ENCODE results near the gene RPL28. TPM values are rescaled to one million over a fixed set of nuclear protein-coding genes. Genes with fewer than 3 reads are reported as not detected.
"Not testable (repeated sequence)": the region's sequence is repeated elsewhere in the genome, so short reads cannot be mapped to it uniquely, and the experiment has no call there.

The RPL28 gene
- total RNA-seq, 2 donors from 2014 or later, result 113 to 268 TPM

DNA sequence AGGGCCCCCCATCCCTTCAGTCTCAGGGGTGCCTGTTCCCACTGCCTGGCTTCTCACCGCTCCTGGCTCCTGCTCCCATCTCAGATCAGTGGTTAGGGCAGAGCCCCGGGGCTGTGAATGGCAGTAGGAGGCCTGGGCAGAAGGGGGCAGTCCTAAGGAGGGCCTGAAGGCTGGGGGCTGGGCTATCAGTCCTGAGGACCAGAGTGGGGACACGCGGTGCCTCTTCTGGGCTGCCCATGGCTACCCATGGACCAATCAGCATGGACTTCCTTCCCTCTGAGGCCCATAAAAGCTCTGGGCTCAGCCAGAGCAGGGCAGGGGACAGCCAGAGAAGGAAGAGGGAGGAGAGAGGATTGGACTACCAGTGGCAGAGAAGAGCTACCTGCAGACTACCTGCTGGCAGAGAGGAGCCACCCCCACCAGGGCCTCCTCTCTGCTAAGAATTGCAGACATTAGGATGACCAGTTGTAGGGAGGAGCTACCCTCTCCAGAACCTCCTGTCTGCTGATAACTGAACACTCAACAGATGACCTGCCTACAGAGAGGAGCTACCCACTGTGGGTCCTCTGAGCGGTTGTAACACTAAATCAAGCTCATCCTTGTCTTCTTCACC, 34.0 kb downstream of the RPL28 start:
- WGBS, 2 donors, result 58% methylated on average over 4 to 5 of the region's 5 CpGs
- intact Hi-C loops (cut with DNase I), result loop anchor here (5.0 kb wide), 1 partner anchor 282 kb away; no protein-coding TSS in a partner anchor

DNA sequence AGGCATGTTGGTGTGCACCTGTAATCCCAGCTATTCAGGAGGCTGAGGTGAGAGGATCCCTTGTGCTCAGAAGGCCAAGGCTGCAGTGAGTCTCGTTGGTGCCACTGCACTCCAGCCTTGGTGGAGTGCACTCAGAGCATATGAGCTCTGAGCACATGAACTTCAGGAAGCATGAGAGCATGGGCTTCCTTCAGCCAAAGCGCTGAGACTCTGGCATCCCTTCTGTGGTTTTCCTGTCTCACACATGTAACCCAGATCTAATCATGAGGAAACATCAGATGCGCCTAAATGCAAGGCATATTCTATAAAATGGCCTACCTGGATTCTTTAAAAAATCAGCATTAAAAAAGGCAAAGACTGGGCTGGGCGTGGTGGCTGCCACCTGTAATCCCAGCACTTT, 35.5 kb downstream of the RPL28 start:
- intact Hi-C loops (cut with DNase I); H3K27me3 ChIP-seq; H3K4me3 ChIP-seq; H3K27ac ChIP-seq; DNase-seq; H3K9me3 ChIP-seq; H3K4me1 ChIP-seq; ATAC-seq; H3K36me3 ChIP-seq (replicated peaks in 1 of 2; ENCODE audit: insufficient read depth in 1 of 2, low read depth in 2 of 2): not testable (repeated sequence)
- WGBS, 2 donors, result 54 to 75% methylated on average over 4 of the region's 4 CpGs

More for the DNA sequence above, 34.0 kb downstream of the RPL28 start:
- DNase-seq (no peak), ATAC-seq (no peak)
- TF ChIP-seq, protein P1, sequence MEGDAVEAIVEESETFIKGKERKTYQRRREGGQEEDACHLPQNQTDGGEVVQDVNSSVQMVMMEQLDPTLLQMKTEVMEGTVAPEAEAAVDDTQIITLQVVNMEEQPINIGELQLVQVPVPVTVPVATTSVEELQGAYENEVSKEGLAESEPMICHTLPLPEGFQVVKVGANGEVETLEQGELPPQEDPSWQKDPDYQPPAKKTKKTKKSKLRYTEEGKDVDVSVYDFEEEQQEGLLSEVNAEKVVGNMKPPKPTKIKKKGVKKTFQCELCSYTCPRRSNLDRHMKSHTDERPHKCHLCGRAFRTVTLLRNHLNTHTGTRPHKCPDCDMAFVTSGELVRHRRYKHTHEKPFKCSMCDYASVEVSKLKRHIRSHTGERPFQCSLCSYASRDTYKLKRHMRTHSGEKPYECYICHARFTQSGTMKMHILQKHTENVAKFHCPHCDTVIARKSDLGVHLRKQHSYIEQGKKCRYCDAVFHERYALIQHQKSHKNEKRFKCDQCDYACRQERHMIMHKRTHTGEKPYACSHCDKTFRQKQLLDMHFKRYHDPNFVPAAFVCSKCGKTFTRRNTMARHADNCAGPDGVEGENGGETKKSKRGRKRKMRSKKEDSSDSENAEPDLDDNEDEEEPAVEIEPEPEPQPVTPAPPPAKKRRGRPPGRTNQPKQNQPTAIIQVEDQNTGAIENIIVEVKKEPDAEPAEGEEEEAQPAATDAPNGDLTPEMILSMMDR (IDR thresholded peaks at IDR 0.05), result no peak
- TF ChIP-seq POLR2A (IDR thresholded peaks at IDR 0.05), result no peak
- no peak overlapping the region for H3K4me3 ChIP-seq
- H3K9me3 ChIP-seq, result no peaks in the 10 kb centered on the region
- no peak overlapping the region for H3K27ac ChIP-seq
- no peaks in the 10 kb centered on the region for H3K36me3 ChIP-seq (replicated peaks in 1 of 2; ENCODE audit: insufficient read depth in 1 of 2, low read depth in 2 of 2)
- no peaks in the 10 kb centered on the region for H3K27me3 ChIP-seq
- H3K4me1 ChIP-seq, result no peaks in the 10 kb centered on the region

DNA sequence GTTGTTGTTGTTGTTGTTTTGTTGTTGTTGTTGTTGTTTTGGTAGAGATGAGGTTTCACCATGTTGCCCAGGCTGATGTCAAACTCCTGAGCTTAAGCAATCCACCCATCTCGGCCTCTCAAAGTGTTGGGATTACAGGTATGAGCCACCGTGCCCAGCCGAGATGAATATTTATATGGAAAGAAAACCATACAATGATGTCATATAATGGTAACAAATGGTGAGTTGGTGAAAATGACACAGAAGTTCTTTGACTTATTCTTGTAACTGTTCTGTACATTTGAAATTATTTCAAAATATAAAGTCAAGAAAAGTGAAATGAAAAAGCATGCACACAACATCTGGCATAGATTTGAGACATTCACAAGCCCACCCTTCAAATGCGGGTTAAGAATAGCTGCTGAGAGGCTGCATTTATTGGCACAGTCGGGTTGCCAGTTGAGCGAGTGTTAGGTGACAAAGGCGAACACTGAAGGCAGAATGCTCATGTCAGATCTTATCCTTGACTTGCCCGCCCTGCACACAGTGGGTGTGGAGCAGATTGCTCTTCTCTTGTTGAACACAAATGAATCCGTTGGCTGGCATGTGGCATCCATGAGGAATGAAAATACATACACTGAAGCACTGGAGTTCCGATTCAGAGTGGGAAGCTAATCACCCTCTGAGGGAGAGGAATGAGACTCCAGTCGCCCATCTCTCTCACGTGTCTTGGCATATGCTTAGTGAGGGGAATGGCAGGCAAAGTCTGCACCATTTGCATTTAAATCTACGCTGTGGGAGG, 37.7 kb downstream of the RPL28 start:
- DNase-seq (no peak), ATAC-seq (no peak)
- Histone ChIP-seq H3K27me3 (no peaks in the 10 kb centered on the region), H3K4me1 (no peaks in the 10 kb centered on the region), H3K36me3 (replicated peaks in 1 of 2; ENCODE audit: insufficient read depth in 1 of 2, low read depth in 2 of 2) (no peaks in the 10 kb centered on the region), H3K27ac (no peak overlapping the region), H3K4me3 (no peak overlapping the region), H3K9me3 (no peaks in the 10 kb centered on the region)
- 61 to 64% methylated on average over 13 of the region's 13 CpGs for WGBS, 2 donors
- TF ChIP-seq, protein P1 (IDR thresholded peaks at IDR 0.05), result no peak
- no peak for TF ChIP-seq POLR2A (IDR thresholded peaks at IDR 0.05)
- intact Hi-C loops (cut with DNase I), result no loop called here

DNA sequence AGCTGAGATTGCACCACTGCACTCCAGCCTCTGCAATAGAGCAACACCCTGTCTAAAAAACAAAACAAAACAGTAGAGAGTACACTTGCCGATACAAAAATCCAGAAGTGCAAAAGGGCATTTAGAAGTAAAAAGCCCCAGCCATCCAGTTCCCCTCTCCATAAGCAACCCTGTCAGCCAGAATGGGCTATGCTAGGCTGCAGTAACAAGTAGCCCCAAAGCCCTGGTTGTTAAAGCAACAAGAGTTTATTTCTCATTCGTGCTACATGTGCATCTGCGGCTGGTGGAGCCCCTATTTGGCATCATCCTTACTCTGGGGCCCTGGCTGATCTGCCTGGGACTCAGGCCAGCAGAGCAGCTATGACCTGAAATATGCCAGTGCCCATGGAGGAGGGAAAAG, 38.8 kb downstream of the RPL28 start:
- Histone ChIP-seq H3K4me3 (no peak overlapping the region), H3K9me3 (no peaks in the 10 kb centered on the region), H3K27me3 (no peaks in the 10 kb centered on the region), H3K27ac (no peak overlapping the region), H3K36me3 (replicated peaks in 1 of 2; ENCODE audit: insufficient read depth in 1 of 2, low read depth in 2 of 2) (no peaks in the 10 kb centered on the region), H3K4me1 (no peaks in the 10 kb centered on the region)
- intact Hi-C loops (cut with DNase I), result no loop called here
- ATAC-seq (no peak), DNase-seq (no peak)
- WGBS, 2 donors, result 39 to 69% methylated on average over 3 of the region's 3 CpGs
- TF ChIP-seq, protein P1 (IDR thresholded peaks at IDR 0.05), result no peak
- TF ChIP-seq POLR2A (IDR thresholded peaks at IDR 0.05), result no peak

DNA sequence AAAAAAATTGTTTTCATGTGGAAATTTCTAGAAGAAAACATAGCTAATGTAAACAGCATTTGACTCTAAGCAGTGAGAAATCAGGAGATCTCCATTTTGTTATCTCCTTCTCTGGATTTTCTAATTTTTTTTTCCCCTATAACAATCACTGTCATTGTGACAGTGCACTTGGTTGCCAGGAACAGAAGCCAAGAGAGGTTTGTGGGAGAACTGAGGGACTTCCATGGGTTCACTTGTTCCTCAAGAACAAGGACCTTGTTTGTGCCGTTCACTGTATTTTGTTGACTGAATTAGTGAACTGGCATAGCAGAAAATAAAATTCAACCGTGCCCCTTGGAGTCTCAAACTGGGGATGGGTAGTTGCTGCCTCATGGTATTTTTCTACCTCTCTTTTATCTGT, 40.3 kb downstream of the RPL28 start:
- TF ChIP-seq, protein P1 (IDR thresholded peaks at IDR 0.05), result no peak
- no peak for TF ChIP-seq POLR2A (IDR thresholded peaks at IDR 0.05)
- Histone ChIP-seq H3K27ac (no peak overlapping the region), H3K27me3 (no peaks in the 10 kb centered on the region), H3K36me3 (replicated peaks in 1 of 2; ENCODE audit: insufficient read depth in 1 of 2, low read depth in 2 of 2) (no peaks in the 10 kb centered on the region), H3K4me3 (no peak overlapping the region), H3K9me3 (no peaks in the 10 kb centered on the region), H3K4me1 (no peaks in the 10 kb centered on the region)
- WGBS, 2 donors, result 37 to 60% methylated on average over 2 of the region's 2 CpGs
- intact Hi-C loops (cut with DNase I), result no loop called here
- ATAC-seq, result no peak
- DNase-seq, result no peak
